AG04449 (cell line): Measurements from ENCODE around the gene CATSPER1.
A peak's percentile ranks its signal among the peaks of the same experiment; 100 is the strongest.

Source experiments
- CTCF ChIA-PET: fragments of 350-600 bp; formaldehyde crosslinking; extraction: SDS; loops from one replicate; lab custom pipeline; 2021; ENCODE audit warnings: antibody characterized with exemption; lab: Yijun Ruan, JAX
- POLR2A ChIA-PET: fragments of 400-600, 350-600 bp; formaldehyde crosslinking; extraction: SDS; loops from one replicate; lab custom pipeline; 2020; ENCODE audit warnings: antibody characterized with exemption, inconsistent platforms; lab: Yijun Ruan, JAX
- DNase-seq: peaks from one replicate; pipeline ENCODE4 v3.0.0-alpha.2; 2010; ENCODE audit warnings: low read depth, low spot score
- H3K4me3 ChIP-seq: 2 replicates; pipeline ENCODE4 v1.5.1; 2011; ENCODE audit warnings: low read depth, mild to moderate bottlenecking, control low read depth, low read length
- TF ChIP-seq, protein P1 (sequence below): IDR thresholded peaks from one replicate; pipeline ENCODE4 v1.5.1; 2011; ENCODE audit warnings: mild to moderate bottlenecking, moderate library complexity, low read length, control low read depth, inconsistent platforms; ENCODE audit not compliant: insufficient read depth; ENCODE audit errors: missing control alignments

CATSPER1 gene

DNA sequence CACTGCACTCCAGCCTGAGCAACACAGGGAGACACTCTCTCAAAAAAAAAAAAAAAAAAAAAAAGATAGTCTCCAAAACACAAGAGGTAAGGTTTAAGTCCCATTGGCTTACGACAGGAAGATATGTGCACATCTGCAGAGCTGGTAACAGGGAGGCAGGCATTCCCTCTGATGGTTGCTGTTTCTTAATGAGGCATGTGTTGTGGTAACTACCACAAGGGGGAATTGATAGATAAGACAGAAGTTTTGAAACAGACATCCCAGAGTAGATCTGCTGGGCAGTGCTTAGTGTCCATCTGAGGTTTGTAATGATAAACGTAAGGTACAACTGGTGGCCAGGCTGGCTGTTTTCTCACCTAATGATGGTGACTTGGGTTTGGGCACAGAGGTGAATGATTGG lies 29.0 kb downstream of the CATSPER1 start:
- ChIA-PET CTCF (interaction anchor here (44.9 kb wide), 1 partner anchor 115 kb away, joined by 1090 read pairs; the partner anchor contains the start of genes CCDC85B, CTSW, EFEMP2 and FIBP), POLR2A (no interaction called here)
- TF ChIP-seq, protein P1, sequence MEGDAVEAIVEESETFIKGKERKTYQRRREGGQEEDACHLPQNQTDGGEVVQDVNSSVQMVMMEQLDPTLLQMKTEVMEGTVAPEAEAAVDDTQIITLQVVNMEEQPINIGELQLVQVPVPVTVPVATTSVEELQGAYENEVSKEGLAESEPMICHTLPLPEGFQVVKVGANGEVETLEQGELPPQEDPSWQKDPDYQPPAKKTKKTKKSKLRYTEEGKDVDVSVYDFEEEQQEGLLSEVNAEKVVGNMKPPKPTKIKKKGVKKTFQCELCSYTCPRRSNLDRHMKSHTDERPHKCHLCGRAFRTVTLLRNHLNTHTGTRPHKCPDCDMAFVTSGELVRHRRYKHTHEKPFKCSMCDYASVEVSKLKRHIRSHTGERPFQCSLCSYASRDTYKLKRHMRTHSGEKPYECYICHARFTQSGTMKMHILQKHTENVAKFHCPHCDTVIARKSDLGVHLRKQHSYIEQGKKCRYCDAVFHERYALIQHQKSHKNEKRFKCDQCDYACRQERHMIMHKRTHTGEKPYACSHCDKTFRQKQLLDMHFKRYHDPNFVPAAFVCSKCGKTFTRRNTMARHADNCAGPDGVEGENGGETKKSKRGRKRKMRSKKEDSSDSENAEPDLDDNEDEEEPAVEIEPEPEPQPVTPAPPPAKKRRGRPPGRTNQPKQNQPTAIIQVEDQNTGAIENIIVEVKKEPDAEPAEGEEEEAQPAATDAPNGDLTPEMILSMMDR = no peak
- no peak overlapping the region for H3K4me3 ChIP-seq
- no peak for DNase-seq

- ChIA-PET POLR2A (interaction anchor here (1.0 kb wide), 1 partner anchor 120 kb away, joined by 3 read pairs; the partner anchor contains the start of gene EFEMP2), CTCF (interaction anchor here (1.0 to 44.9 kb wide), 11 partner anchors 7 to 287 kb away, joined by 3 to 1090 read pairs (median 10); partner anchors contain the start of genes CCDC85B, CTSW, EFEMP2 and FIBP)
- no peak for DNase-seq
- TF ChIP-seq, protein P1 = no peak
- H3K4me3 ChIP-seq = no peak overlapping the region
These were observed 34.2 kb downstream of the CATSPER1 start for GRCh38 chr11:65992056-65992455.

- ChIA-PET POLR2A (interaction anchor here (0.7 to 1.0 kb wide), 2 partner anchors 98 to 131 kb away, joined by 3 read pairs; partner anchors contain the start of genes CCDC85B and CFL1), CTCF (interaction anchor here (0.6 to 44.9 kb wide), 36 partner anchors 9 to 374 kb away, joined by 3 to 1090 read pairs (median 4); partner anchors contain the start of genes CCDC85B, CTSW, EFEMP2 and FIBP)
- peak; percentile 79 for DNase-seq
- no peak overlapping the region for H3K4me3 ChIP-seq
- TF ChIP-seq, protein P1 = peak; percentile 94
These were observed 37.3 kb downstream of the CATSPER1 start for GRCh38 chr11:65988791-65989592.

DNA sequence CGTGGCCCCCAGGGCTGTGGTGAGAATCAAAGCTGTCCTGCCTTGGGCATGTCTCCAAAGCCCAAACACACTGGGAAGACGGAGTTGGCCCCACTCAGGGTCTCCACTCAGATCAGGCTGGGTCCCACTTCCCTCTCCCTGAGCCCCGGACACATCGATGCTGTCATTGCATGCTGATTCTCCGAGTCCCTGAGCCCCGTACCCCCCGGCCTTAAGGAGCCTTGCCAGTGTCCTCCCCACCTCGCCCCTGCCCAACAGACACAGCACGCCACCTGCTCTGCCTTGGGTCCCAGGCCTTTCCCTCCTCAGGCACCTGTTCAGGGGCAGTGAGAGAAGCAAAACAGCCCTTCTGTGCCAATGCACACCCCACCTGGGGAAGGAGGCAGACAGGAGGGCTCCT lies 38.9 kb downstream of the CATSPER1 start:
- H3K4me3 ChIP-seq = no peak overlapping the region
- TF ChIP-seq, protein P1 = no peak
- CTCF ChIA-PET = interaction anchor here (1.0 to 44.9 kb wide), 11 partner anchors 11 to 276 kb away, joined by 3 to 1090 read pairs (median 8); partner anchors contain the start of genes CCDC85B, CTSW, EFEMP2 and FIBP
- POLR2A ChIA-PET = no interaction called here
- no peak for DNase-seq

- ChIA-PET POLR2A (interaction anchor here (1.4 kb wide), 1 partner anchor 124 kb away, joined by 4 read pairs; the partner anchor contains the start of gene MUS81), CTCF (interaction anchor here (1.9 to 44.9 kb wide), 3 partner anchors 13 to 124 kb away, joined by 5 to 1090 read pairs (median 8); partner anchors contain the start of genes CCDC85B, CTSW, EFEMP2 and FIBP)
- no peak overlapping the region for H3K4me3 ChIP-seq
- TF ChIP-seq, protein P1 = no peak
- no peak for DNase-seq
These were observed 42.7 kb downstream of the CATSPER1 start for GRCh38 chr11:65983589-65983987.
